GM21423 (cell line): ENCODE data around the gene WDTC1.
"Not testable (repeated sequence)": the region's sequence is repeated elsewhere in the genome, so short reads cannot be mapped to it uniquely, and the experiment has no call there.

Experiments
- ATAC-seq: cut with Tn5 transposase; IDR thresholded peaks from one replicate; pipeline ENCODE4 v1.9.1; 2021; ENCODE audit warnings: mild to moderate bottlenecking, moderate library complexity; ENCODE audit not compliant: unreplicated experiment

The WDTC1 gene

DNA sequence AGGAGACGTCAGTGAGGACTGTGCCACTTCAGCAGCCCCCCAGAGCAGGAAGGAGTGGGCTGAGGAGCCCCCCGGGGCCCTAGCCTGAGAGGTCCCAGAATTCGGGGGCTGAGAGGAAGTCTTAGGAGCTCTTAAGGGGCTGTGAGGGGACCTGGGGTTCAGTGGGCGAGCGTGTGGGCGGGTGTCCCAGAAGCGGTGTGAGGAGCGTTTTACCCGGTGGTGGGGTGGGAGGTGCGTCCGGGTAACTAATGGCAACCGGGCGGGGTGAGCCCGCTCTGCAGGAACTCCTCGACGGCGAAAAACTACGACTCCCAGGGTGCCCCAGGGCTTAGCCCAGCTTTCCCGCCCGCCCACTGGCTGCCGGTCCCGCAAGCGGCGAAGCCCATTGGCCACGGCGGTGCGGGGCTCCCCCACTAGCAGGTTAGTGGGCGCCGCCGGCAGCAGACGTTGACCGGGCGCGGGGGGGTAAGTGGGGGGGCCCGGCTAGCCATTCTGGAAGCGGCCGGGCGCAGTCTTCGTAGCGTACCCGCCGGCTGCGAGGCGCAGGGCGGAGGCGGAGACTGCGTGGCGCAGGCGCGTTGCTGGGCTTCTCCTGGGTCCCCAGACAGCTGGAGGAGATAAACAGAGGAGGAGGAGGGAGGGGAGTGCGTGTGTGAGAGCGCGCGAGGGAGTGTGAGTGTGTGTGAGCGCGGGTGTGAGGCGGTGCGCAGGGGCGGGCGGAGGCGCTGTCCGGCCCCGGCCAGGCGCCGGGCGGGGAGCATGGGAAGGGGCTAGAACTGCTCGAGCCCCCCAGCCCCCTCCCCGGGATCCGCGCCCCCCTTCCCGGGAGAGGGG is at the start of gene WDTC1:
Gene WDTC1 (plus strand): TSS at position 584 of the 834 bp plus-strand sequence. CDS start 26,423 bp downstream, outside the sequence.
- peak; percentile 89 for ATAC-seq

- ATAC-seq: not testable (repeated sequence)
These were observed 49.8 kb upstream of the WDTC1 start for GRCh38 chr1:27184665-27185064.

- ATAC-seq: no peak
These were observed 42.3 kb upstream of the WDTC1 start for GRCh38 chr1:27192039-27192529.

- ATAC-seq: no peak
These were observed 41.2 kb upstream of the WDTC1 start for GRCh38 chr1:27193194-27193593.

DNA sequence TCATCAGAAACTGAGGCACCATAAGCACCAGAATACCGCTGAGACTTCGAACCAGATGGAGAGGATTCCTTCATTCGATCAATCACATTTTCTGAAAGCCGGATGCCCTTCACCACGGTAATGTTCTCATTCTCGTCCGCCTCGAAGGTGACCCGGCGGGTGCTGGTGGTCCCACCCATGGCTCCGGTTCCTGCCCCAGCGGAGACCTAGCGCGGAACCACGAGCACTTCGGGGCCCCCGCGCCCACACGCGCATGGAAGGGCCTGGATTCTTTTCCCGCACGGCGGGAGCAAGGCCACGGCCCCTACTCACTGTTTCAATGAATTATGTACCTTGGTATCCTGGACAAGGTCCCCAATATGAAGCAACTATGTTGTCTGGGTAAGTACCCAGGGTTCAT is 33.1 kb upstream of the WDTC1 start:
- ATAC-seq: no peak

GRCh38 chr1:27203946-27204345 is 30.5 kb upstream of the WDTC1 start:
- no peak for ATAC-seq

DNA sequence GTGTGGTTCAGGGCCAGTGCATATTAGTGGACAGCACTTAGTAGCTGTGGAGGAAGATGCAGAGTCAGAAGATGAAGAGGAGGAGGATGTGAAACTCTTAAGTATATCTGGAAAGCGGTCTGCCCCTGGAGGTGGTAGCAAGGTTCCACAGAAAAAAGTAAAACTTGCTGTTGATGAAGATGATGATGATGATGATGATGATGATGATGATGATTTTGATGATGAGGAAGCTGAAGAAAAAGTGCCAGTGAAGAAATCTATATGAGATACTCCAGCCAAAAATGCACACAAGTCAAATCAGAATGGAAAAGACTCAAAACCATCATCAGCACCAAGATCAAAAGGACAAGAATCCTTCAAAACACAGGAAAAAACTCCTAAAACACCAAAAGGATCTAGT is 27.2 kb upstream of the WDTC1 start:
- ATAC-seq: not testable (repeated sequence)

- ATAC-seq: not testable (repeated sequence)
These were observed 26.1 kb upstream of the WDTC1 start for GRCh38 chr1:27208143-27208850.

GRCh38 chr1:27216466-27216865 is 18.0 kb upstream of the WDTC1 start:
- ATAC-seq: no peak

DNA sequence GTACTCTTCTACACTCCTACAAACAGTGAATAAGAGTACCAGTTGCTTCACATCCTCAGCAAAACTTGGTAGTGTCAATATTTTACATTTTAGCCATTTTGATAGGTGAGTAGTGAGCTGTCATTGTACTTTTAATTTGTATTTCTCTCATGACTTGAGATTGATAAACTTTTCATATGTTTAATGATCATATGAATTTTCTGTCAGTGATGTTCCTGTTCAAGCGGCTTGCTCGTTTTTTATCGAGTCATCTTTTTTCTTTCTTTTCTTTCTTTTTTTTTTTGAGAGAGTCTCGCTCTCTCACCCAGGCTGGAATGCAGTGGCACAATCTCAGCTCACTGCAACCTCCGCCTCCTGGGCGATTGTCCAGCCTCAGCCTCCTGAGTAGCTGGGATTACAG is 17.0 kb upstream of the WDTC1 start:
- ATAC-seq: no peak

DNA sequence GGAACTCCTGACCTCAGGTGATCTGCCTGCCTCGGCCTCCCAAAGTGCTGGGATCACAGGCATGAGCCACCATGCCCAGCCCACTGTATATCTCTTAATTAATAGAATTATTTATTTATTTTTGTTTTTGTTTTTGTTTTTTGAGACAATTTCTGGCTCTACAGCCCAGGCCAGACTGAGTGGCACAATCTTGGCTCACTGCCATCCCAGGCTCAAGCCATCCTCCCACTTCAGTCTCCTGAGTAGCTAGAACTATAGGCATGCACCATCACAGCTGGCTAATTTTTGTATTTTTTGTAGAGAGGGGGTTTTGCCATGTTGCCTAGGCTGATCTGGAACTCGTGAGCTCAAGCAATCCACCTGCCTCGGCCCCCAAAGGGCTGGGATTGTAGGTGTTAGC is 15.7 kb upstream of the WDTC1 start:
- ATAC-seq: no peak

DNA sequence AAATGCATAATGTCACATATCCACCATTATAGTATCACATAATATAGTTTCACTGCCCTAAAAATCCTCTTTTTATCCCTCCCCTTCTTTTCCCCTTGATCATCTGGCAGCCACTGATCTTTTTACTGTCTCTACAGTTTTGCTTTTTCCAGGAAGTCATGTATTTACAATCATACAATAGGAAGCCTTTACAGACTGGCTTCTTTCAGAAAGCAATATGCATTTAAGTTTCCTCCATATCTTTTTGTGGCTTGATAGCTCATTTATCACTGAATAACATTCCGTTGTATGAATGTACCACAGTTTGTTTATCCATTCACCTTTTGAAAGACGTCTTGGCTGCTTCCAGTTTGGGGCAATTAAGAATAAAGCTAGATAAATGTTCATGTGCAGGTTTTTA is 14.3 kb upstream of the WDTC1 start:
- no peak for ATAC-seq

- not testable (repeated sequence) for ATAC-seq
These were observed 13.5 kb upstream of the WDTC1 start for GRCh38 chr1:27220702-27221497.

- ATAC-seq: no peak
These were observed 8.8 kb upstream of the WDTC1 start for GRCh38 chr1:27225621-27226020.

DNA sequence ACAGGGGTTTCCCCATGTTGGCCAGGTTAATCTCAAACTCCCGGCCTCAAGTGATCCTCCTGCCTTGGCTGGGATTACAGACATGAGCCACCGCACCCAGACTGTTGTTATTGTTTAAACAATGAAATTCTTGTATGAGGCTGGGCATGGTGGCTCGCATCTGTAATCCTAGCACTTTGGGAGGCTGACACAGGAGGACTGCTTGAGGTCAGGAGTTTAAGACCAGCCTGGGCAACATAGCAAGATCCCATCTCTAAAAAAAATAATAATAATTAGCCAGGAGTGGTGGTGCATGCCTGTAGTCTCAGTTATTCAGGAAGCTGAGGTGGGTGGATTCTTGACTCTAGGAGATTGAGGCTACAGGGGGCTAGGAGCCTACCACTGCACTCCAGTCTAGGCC is 6.7 kb upstream of the WDTC1 start:
- ATAC-seq: no peak

GRCh38 chr1:27233667-27234048 is 774 bp upstream of the WDTC1 start:
- ATAC-seq: no peak

DNA sequence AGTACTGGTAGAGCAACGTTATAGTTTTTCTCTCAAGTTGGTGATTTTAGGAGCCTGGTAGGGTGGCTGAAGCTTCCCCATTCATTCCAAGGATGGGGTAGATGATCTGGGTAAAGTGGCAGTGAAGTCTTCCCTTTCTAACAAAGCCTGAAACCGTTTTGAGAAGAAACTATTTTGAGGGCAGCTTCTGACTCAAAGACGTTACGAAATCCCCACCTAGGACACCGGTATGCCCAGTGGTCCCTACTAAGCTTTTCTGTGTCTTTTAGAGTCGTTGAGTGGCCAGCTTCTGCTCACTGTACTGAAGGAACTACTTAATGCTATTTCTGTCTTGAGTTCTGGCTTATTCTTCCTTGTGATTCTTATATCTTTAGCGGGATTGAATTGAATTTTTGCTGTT is 1.4 kb downstream of the WDTC1 start:
- ATAC-seq: no peak

DNA sequence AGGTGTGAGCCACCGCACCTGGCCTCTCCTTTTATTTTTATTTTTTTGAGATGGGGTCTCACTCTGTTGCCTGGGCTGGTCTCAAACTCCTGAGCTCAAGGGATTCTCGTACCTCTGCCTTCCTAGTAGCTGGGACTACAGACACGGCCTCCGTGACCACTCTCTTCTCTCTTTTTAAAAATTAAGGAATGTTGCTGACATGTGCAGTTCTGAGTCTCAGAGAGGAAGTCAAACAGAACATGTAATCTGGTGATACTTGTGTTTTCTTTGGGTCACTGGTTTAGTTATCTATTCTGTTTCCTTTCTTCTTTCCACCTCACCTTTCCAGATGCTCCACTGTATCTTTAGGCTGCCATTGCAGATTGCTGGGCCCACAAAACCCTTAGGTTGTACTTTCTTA is 2.7 kb downstream of the WDTC1 start:
- ATAC-seq: no peak

DNA sequence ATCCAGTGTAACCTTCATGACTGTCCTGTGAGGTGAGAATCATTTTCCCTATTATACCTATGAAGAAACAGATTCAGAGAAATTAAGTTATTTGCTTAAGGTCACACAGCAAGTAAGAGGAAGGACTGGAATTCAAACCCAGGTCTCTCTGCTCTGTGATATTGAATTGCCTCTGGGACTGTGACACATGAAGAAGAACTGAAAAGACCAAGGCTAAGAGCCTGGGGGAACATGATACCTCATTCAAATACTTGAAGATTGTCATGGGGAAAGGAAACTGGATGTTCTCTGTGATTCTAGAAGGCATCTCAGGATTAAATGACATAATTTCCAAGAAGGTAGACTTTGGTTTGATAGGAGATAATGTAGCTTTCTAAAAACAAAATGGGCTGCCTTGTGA is 3.6 kb downstream of the WDTC1 start:
- ATAC-seq: no peak

- no peak for ATAC-seq
These were observed 7.2 kb downstream of the WDTC1 start for GRCh38 chr1:27241677-27242076.

- ATAC-seq: not testable (repeated sequence)
These were observed 9.2 kb downstream of the WDTC1 start for GRCh38 chr1:27243665-27244064.
